Stimulated activated CD4-positive, alpha-beta T cell treated with anti-CD3 and anti-CD28 coated beads, TNF-alpha, amount 100 ng/mL, for 24 hours (primary cell): Measurements from ENCODE around the gene RECK.
"Not testable (repeated sequence)": the region's sequence is repeated elsewhere in the genome, so short reads cannot be mapped to it uniquely, and the experiment has no call there.

Experiments
- DNase-seq, 3 experiments: peaks; one replicate each; pipeline ENCODE4 v3.0.0-alpha.2; 2020; ENCODE audit warnings: low read depth in 3 of 3

RECK gene, protein sequence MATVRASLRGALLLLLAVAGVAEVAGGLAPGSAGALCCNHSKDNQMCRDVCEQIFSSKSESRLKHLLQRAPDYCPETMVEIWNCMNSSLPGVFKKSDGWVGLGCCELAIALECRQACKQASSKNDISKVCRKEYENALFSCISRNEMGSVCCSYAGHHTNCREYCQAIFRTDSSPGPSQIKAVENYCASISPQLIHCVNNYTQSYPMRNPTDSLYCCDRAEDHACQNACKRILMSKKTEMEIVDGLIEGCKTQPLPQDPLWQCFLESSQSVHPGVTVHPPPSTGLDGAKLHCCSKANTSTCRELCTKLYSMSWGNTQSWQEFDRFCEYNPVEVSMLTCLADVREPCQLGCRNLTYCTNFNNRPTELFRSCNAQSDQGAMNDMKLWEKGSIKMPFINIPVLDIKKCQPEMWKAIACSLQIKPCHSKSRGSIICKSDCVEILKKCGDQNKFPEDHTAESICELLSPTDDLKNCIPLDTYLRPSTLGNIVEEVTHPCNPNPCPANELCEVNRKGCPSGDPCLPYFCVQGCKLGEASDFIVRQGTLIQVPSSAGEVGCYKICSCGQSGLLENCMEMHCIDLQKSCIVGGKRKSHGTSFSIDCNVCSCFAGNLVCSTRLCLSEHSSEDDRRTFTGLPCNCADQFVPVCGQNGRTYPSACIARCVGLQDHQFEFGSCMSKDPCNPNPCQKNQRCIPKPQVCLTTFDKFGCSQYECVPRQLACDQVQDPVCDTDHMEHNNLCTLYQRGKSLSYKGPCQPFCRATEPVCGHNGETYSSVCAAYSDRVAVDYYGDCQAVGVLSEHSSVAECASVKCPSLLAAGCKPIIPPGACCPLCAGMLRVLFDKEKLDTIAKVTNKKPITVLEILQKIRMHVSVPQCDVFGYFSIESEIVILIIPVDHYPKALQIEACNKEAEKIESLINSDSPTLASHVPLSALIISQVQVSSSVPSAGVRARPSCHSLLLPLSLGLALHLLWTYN

DNA sequence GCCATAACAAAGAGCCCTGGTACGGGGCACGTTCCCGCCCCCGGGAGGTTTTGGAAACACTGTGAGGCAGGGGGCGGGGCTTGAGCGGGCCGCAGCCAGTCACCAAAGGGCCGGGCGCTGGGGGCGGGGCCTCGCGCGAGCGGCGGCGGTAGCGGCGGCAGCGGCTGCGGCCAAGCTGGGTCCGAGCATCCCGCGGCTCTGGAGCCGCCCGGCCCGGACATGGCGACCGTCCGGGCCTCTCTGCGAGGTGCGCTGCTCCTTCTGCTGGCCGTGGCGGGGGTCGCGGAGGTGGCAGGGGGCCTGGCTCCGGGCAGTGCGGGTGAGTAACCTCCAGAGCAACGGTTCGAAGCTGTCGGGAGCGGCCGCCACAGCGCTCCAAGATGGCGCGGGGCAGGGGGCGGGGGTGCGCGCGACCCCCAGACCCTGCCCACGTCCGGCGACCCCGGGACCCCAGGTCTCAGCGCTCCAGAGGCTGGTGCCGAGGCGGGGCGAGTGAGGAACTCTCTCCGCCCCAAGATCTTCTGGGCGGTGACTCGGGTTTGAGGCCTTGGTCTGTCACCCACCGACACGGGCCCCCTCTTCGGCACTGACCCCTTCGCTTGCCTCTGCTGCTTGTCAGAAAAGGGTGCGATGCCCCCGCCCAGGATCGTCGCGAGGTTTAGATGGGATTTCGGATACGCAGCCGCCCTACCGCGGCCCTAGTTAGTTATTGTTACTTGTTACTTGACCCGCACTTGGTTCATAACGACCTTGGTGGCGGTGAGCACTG, at the start of gene RECK:
TSS of gene RECK (plus strand) at position 134 of the 769 bp plus-strand sequence. CDS start at position 220, 86 bp downstream.
- peak; percentile 72 to 91 (median 83) for DNase-seq

- no peak for DNase-seq
These were observed 46.6 kb upstream of the RECK start for GRCh38 chr9:35990155-35990554.

DNA sequence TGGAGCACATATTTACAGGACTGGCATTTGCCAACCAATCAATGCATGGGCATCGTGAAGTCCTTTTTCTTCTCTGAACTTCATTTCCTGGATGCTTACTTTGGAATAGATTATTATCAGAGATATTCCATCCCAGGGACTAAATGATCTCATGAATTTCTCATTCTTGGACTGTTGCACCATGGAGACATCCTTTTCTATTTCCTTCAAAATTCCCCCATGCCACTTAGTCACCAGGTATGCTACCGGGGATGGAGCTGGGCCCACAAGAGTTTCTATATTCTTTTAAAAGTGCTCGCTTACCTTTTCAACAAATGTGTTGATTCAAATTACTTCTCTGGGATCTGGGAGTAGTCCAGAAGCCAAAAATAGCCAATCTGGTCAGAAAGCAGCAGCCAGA, 43.6 kb upstream of the RECK start:
- DNase-seq, result not testable (repeated sequence)

GRCh38 chr9:35993976-35994720, 42.6 kb upstream of the RECK start:
- DNase-seq, result no peak

DNA sequence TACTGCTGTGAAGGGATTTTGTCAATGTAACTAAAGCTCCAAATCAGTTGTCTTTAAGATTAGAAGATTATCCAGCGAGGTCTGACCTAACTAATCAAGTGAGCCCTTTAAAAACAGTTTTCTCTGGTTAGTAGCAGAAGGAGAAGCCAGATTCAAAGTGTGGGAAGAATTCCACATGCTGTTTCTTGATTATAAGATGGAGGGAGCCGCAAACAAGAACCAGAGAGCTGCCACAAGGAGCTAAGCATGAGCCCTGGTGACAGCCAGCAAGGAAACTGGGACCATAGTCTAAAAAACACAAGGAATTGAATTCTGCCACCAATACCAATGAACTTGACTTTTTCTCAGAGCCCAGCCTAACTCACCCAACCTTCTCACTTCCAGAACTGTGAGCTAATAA, 41.8 kb upstream of the RECK start:
- no peak for DNase-seq

DNA sequence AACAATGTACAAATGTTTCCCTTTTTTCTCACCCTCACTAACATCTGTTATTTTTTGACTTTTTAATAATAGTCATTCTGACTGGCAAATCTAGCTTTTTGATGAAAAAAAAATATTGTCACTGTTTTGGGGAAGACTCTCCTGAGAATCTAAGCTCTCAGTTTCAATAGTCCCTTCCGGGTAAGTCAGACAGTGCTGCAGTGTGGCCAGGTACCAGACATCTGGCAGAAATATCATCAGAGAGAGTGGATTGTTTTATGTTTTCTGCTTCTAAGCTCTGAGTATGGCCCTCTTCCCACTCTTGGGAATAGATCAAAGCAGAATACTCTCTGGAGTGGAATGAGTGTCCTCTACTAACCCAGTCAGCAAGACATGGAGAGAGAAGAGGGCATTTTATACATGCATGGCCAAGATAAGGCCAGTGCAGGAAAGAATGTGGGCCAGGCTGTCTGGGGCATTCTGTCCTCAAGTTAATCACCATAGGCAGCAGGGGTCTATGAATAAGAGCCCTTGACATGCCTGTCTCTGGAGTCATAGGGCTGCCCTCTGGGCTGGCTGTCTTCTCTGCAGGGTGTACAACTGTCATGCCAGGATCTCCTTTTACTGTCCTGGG, 40.2 kb upstream of the RECK start:
- DNase-seq, result no peak

DNA sequence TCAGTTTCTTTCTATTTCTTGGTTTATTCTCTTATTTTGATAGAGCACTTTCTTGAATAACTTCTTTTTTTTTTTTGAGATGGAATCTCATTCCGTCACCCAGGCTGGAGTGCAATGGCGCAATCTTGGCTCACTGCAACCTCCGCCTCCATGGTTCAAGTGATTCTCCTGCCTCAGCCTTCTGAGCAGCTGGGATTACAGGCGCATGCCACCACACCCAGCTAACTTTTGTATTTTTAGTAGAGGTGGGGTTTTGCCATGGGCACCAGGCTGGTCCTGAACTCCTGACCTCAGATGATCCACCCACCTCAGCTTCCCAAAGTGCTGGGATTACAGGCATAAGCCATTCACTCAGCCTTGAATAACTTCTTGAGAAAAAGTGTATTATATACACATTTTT, 39.7 kb upstream of the RECK start:
- DNase-seq, result not testable (repeated sequence)

DNA sequence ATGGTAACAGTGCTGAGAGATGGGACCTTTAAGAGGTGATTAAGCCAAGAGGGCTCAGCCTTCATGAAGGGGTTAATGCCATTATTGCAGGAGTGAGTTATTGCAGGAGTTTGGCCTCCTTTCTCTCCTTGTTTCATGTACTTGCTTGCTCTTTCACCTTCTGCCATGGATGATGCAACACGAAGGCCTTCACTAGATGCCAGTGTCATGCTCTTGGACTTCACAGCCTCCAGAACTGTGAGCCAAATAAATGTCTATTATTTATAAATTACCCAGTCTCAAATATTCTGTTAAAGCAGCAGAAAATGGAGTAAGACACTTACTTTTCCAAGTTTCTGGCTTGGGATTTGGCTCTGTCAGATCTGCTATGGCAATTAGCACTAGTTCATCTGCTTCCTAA, 38.4 kb upstream of the RECK start:
- no peak for DNase-seq

GRCh38 chr9:36005891-36006290, 30.8 kb upstream of the RECK start:
- DNase-seq, result no peak

DNA sequence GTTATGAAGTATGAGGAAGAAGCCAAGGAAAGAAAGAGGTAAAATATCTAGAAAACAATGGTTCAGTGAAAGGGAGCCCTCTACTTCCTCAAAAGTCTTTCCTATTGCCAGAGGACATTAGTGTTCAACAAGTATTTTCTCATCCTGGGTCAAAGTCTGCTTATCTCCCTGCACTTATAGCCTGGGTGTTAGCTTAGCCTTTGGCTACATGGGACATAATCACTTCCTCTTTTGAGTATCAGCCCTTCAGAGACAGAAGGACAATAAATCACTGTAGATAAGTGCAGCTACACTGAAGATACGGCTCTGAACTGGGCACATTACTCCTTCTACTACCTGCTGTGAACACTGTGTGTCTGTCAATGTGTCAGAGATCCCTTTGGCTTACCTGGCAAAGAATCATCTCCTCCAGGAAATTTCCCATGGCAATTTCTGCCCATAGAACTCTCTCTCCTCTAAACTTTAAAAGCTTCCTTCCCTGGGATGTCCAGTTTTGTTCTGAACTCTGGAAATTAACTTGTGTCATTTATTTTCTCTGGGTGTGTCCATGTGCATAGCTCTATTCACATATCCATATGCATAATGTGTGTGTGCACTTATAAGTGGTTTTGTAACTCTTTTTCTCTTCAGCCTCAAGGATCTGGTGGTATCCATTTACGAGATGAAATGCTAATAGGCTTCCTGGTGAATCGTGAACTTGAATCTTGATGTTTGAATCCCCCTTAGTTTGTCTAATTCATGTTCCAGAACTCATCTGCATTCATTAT, 30.0 kb upstream of the RECK start:
- DNase-seq, result no peak

DNA sequence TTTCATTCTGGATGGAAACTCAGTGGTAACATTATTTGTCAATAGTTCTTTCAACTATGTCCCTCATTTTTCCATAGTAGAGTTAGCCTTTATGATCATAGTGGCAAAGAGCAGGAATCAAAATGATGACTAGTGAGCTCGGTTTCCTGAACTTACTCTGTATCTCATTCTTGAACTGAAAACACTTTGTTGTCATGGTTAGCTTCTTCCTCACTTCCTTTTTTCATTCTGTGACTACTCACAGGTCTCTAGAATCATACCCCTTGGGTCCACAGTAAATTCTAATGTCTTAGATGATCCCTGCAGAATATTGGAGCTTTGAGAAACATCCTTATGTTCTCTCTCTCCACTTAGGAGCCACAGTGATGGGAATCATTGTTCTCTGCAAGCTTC, 29.4 kb upstream of the RECK start:
- DNase-seq, result no peak

GRCh38 chr9:36007852-36008251, 28.9 kb upstream of the RECK start:
- DNase-seq, result no peak

DNA sequence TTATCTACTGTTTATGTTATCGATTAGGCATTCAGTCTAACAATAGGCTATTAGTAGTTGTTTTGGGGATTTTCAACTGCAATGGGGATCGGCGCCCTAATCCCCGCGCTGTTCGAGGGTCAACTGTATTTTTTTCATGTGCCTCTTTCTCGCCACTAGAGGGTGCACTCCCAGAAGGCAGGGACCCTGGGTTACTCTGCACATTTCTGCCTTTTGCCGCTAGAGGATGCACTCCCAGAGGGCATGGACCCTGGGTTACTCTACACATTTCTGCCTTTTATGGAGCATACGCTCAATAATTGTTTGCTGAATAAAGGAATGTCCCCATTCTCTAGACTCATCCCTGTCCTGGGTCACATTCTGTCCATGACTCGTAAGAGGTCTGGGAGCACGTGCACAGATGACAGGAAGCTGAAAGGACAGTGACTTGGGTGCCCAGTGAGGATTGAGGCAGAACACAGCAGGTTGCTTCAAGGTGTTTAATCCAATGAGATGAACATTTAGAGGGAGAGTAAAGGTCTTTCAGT, 27.9 kb upstream of the RECK start:
- peak; percentile 45 to 62 (median 52) for DNase-seq

GRCh38 chr9:36011379-36011778, 25.3 kb upstream of the RECK start:
- no peak for DNase-seq

GRCh38 chr9:36017278-36017677, 19.4 kb upstream of the RECK start:
- no peak for DNase-seq

GRCh38 chr9:36018129-36018528, 18.6 kb upstream of the RECK start:
- no peak for DNase-seq

- no peak for DNase-seq
These were observed 17.6 kb upstream of the RECK start for GRCh38 chr9:36018891-36019720.

DNA sequence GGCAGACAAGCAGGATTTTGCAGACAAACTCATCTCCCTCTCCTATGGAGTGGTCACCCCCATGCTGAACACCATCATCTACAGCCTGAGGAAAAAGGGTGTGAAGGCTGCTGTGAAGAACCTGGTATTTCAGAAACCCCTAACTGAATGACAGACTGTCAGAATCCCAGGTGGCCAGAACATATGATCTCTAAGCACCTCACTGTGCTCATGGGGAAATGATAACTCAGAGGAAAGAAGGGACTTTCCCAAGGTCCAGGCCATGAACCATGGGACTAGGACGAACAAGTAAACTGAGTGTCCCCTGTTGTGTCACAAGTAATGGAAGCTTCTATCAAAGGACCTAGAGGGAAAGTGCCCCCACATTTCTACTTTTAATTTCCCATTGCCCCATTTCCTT, 14.7 kb upstream of the RECK start:
- no peak for DNase-seq
